HG03025 (cell line): ENCODE data around the gene KDM1B.
"Not testable (repeated sequence)": the region's sequence is repeated elsewhere in the genome, so short reads cannot be mapped to it uniquely, and the experiment has no call there.

ENCODE experiments used
- ATAC-seq: cut with Tn5 transposase; IDR thresholded peaks from one replicate; pipeline ENCODE4 v1.9.1; 2021; ENCODE audit warnings: mild to moderate bottlenecking, moderate library complexity; ENCODE audit not compliant: unreplicated experiment, low FRiP score

KDM1B gene

GRCh38 chr6:18226451-18227105, 71.4 kb downstream of the KDM1B start:
- ATAC-seq, result not testable (repeated sequence)

GRCh38 chr6:18227166-18227565, 71.9 kb downstream of the KDM1B start:
- not testable (repeated sequence) for ATAC-seq

DNA sequence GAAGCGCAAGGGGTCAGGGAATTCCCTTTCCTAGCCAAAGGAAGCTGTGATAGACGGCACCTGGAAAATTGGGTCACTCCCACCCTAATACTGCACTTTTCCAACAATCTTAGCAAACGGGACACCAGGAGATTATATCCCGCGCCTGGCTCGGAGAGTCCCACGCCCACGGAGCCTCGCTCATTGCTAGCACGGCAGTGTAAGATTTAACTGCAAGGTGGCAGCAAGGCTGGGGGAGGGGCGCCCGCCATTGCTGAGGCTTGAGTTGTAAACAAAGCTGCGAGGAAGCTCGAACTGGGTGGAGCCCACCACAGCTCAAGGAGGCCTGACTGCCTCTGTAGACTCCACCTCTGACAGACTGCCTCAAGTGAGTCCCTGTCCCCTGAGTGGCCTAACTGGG, 73.4 kb downstream of the KDM1B start:
- ATAC-seq, result not testable (repeated sequence)

- ATAC-seq, result not testable (repeated sequence)
These were observed 76.6 kb downstream of the KDM1B start for GRCh38 chr6:18231856-18232255.

DNA sequence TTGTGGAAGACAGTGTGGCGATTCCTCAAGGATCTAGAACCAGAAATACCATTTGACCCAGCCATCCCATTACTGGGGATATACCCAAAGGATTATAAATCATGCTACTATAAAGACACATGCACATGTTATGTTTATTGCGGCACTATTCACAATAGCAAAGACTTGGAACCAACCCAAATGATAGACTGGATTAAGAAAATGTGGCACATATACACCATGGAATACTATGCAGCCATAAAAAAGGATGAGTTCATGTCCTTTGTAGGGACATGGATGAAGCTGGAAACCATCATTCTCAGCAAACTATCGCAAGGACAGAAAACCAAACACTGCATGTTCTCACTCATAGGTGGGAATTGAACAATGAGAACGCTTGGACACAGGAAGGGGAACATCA, 78.5 kb downstream of the KDM1B start:
- not testable (repeated sequence) for ATAC-seq

- no peak for ATAC-seq
These were observed 79.3 kb downstream of the KDM1B start for GRCh38 chr6:18234564-18234963.

DNA sequence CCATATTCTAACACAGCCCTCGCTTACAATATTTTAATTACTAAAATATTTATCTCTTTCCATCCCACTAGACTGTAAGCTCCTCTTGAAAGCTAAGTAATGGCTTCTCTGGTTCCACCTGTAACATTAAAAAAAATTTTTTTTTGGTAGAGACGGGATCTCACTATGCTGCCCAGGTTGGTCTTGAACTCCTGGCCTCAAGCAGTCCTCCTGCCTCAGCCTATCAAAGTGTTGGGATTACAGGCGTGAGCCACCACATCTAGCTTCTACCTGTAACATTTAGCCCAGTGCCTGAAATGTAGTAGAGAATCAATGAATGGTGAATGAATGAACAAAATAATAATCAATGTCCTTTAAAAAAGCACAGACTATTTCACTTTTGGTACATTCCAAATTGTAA, 80.3 kb downstream of the KDM1B start:
- ATAC-seq, result no peak

GRCh38 chr6:18237167-18237566, 81.9 kb downstream of the KDM1B start:
- ATAC-seq, result no peak

DNA sequence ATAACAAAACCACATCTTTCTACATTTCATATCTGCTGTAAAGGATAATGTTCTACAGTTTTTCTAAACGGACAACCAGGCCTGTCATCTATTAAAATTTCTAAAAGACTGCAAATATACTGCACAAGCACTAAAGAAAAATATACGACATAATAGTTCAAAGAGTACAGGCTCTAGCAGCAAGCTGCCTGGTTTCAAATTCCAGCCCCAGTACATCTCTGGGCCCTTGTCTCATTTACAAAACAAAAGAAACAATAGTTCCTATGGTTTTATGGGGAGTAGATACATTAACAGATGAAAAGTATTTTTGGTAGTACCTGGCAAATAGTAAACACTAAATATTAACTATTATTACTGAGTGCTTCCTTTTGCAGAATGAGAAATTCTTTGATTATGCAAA, 85.0 kb downstream of the KDM1B start:
- no peak for ATAC-seq

DNA sequence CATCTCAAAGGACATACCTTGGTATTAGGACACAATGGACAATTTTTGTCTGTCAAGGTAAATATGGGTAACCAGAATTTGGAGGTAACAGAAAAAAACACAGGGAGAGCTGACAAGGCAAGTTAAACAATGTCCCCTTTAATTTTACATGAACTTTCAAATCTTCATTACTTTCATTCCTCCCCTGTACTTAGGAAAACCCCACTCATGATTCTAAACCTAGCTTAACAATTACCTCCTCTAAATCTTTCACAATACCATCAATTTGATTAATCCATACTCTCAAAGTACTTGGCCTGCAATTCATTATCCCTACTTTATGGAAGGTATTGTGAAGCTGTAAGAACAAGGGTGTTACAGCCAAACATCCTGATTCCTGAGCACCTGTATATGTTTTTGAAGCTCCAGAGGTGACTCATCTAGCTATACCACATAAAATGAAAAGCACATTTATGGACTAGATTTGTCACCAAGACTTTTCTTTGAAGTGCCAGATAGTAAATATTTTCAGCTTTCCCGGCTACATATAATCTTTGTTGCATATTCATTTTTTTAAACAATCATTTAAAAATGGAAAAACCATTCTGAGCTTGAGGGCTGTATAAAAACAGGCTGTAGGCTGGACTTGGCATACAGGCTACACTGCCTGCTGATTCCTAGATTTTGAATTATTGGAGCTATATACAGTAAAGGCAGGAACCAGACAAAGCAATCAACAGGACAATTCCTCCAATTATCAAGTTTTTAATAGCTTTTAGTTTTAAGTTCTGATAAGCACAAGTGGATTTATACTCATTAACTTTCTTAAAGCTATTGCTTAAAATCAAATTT, 86.2 kb downstream of the KDM1B start:
- no peak for ATAC-seq

GRCh38 chr6:18242062-18242851, 87.0 kb downstream of the KDM1B start:
- ATAC-seq, result no peak

- no peak for ATAC-seq
These were observed 88.2 kb downstream of the KDM1B start for GRCh38 chr6:18243302-18243893.

- no peak for ATAC-seq
These were observed 89.0 kb downstream of the KDM1B start for GRCh38 chr6:18244251-18244650.

GRCh38 chr6:18245079-18245478, 89.9 kb downstream of the KDM1B start:
- ATAC-seq, result no peak

GRCh38 chr6:18245642-18246041, 90.4 kb downstream of the KDM1B start:
- no peak for ATAC-seq

GRCh38 chr6:18246205-18246604, 91.0 kb downstream of the KDM1B start:
- ATAC-seq, result no peak

GRCh38 chr6:18247002-18247401, 91.8 kb downstream of the KDM1B start:
- no peak for ATAC-seq

DNA sequence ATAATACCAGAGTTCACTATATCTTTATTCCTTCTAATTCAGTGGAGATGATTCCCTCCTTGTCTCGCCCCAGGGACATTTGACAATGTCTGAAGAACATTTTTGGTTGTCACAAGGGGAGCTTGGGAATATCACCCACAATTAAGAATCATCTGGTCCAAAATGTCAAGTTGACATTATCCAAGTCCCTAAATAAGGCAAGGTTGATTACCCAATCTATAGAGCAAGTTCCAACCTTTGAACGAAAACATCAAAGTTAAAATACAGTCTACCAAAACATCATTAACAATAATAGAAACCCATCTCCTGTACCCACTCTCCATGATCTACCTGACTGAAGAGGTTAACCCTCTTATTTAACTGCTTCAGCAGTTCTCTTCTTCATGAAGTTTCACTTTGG, 93.5 kb downstream of the KDM1B start:
- ATAC-seq, result no peak

DNA sequence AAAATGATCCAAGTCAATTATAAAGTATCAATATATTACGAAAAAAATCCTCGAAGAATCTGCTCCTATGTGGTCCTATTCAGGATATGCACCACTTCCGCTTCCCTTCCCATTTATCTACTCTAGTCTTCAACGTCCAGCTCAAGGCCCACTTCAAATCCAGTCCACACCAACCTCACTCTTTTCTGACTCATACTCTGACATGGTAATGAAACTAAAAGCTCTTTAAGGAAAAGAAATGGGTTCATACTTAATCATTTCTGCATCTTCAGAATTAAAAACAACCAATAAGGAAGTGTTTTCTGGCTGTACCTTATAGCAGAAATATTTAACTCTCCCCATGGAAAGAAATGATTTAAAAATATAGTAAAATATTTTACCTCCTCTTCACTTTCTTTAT, 94.0 kb downstream of the KDM1B start:
- ATAC-seq, result no peak

- ATAC-seq, result no peak
These were observed 98.4 kb downstream of the KDM1B start for GRCh38 chr6:18253635-18254034.

GRCh38 chr6:18254793-18255192, 99.6 kb downstream of the KDM1B start:
- no peak for ATAC-seq
